HepG2 (cell line): ENCODE results near the gene CCN6. TPM values are rescaled to one million over a fixed set of nuclear protein-coding genes. Genes with fewer than 3 reads are reported as not detected.

ENCODE experiments used
- CEBPZ ChIP-seq: IDR thresholded peaks from 2 replicates; pipeline ENCODE4 v1.6.1; 2012; ENCODE audit warnings: low read length, improper control_type of control experiment
- CREB1 ChIP-seq, 2 experiments: fragments of 450-650 bp in 1 of 2; IDR thresholded peaks; 2 replicates each; pipeline ENCODE4 v1.6.1; 2016 to 2017; ENCODE audit warnings: control low read depth in 1 of 2, mild to moderate bottlenecking in 1 of 2, missing compliant biosample characterization in 1 of 2, missing genetic modification characterization in 1 of 2
- CREBL2 ChIP-seq: sonication (generic); formaldehyde crosslinking; IDR thresholded peaks from 2 replicates; pipeline ENCODE4 v1.8.1; 2023; ENCODE audit warnings: missing genetic modification reagents, mild to moderate bottlenecking, borderline replicate concordance
- DDIT3 ChIP-seq: sonication (generic); formaldehyde crosslinking; IDR thresholded peaks from 2 replicates; pipeline ENCODE4 v1.4.0; 2020; ENCODE audit warnings: mild to moderate bottlenecking, missing genetic modification reagents
- FOXA3 ChIP-seq: IDR thresholded peaks from 2 replicates; pipeline ENCODE4 v1.6.1; 2016; ENCODE audit warnings: missing genetic modification reagents, missing compliant biosample characterization
- FOXO1 ChIP-seq: sonication (generic); formaldehyde crosslinking; IDR thresholded peaks from 2 replicates; pipeline ENCODE4 v1.4.0; 2020; ENCODE audit warnings: missing genetic modification reagents
- FOXP1 ChIP-seq, 2 experiments: fragments of 450-650 bp in 1 of 2; IDR thresholded peaks; 2 replicates each; pipeline ENCODE4 v1.6.1; 2017 to 2018; ENCODE audit warnings: antibody characterized with exemption in 1 of 2
- HOMEZ ChIP-seq: IDR thresholded peaks from 2 replicates; pipeline ENCODE4 v1.6.1; 2016; ENCODE audit warnings: low read depth
- NCOA2 ChIP-seq: sonication (generic); formaldehyde crosslinking; IDR thresholded peaks from 2 replicates; pipeline ENCODE4 v1.8.0; 2022; ENCODE audit warnings: inconsistent platforms
- POLR2AphosphoS5 ChIP-seq: IDR thresholded peaks from 2 replicates; pipeline ENCODE4 v1.6.1; 2012; ENCODE audit warnings: low read depth, low read length
- SIX4 ChIP-seq: sonication (generic); formaldehyde crosslinking; IDR thresholded peaks from 2 replicates; pipeline ENCODE4 v1.4.0; 2020; ENCODE audit warnings: missing genetic modification reagents
- YY1 ChIP-seq: IDR thresholded peaks from 2 replicates; pipeline ENCODE4 v1.6.1; 2011; ENCODE audit warnings: low read length, low read depth, moderate library complexity, mild to moderate bottlenecking; ENCODE audit not compliant: insufficient read depth, insufficient replicate concordance
- ZBTB7B ChIP-seq: sonication (generic); formaldehyde crosslinking; IDR thresholded peaks from 2 replicates; pipeline ENCODE4 v1.4.0; 2020; ENCODE audit warnings: missing genetic modification reagents
- ZNF263 ChIP-seq: sonication (generic); formaldehyde crosslinking; IDR thresholded peaks from 2 replicates; pipeline ENCODE4 v1.4.0; 2020; ENCODE audit warnings: missing genetic modification reagents
- ZNF383 ChIP-seq: sonication (generic); formaldehyde crosslinking; IDR thresholded peaks from 2 replicates; pipeline ENCODE4 v1.4.0; 2020; ENCODE audit warnings: missing genetic modification reagents, mild to moderate bottlenecking, borderline replicate concordance
- ZNF576 ChIP-seq: sonication (generic); formaldehyde crosslinking; IDR thresholded peaks from 2 replicates; pipeline ENCODE4 v1.4.0; 2020; ENCODE audit warnings: mild to moderate bottlenecking, missing genetic modification reagents
- ZNF703 ChIP-seq: sonication (generic); formaldehyde crosslinking; IDR thresholded peaks from 2 replicates; pipeline ENCODE4 v1.5.1; 2020; ENCODE audit warnings: missing genetic modification reagents, mild to moderate bottlenecking, moderate library complexity, borderline replicate concordance
- polyA plus RNA-seq, 8 experiments: library from polyadenylated mRNA; depleted of rRNA in 3 of 8; stranded (reverse) in 7 of 8; unstranded in 1 of 8; fragments of >200 nt; fragmentation: Illumina TruSeq in 4 of 8; extraction: Trizol in 4 of 8; gene quantifications; 2 replicates each; pipeline versions ENCODE4 v1.2.1 to v1.2.3, GENCODE V29; 2011 to 2016; ENCODE audit warnings: low read depth in 4 of 8, missing spikeins in 1 of 8, mixed read lengths in 1 of 8; ENCODE audit not compliant: insufficient read depth in 1 of 8
- total RNA-seq, 5 experiments: library from RNA; depleted of rRNA; stranded (reverse); fragments of >200 nt; fragmentation: Illumina TruSeq; extraction: Trizol; gene quantifications; 2 replicates each; pipeline ENCODE4 v1.2.3, GENCODE V29; 2016; ENCODE audit warnings: low read depth in 1 of 5

CCN6 gene
- total and polyA plus RNA-seq, 2 of the 13 experiments (the other 11 are each of a cell fraction or from before 2014, with no cell fraction given), result not detected

- TF ChIP-seq SIX4 (CRISPR knock-in tag) (0 out of 2 replicates have a peak, but pooled peaks have one; percentile 3), ZNF703 (no peak), CEBPZ (no peak), FOXP1 (IDR thresholded peaks at IDR 0.05) (no peak), FOXP1 (CRISPR knock-in tag; IDR thresholded peaks at IDR 0.05) (0 out of 2 replicates have a peak, but pooled peaks have one; percentile 30), DDIT3 (CRISPR knock-in tag) (no peak), FOXA3 (CRISPR knock-in tag) (peak; percentile 22; the same call in 1 of the 2 replicates), HOMEZ (CRISPR knock-in tag) (peak; percentile 86; the same call in 1 of the 2 replicates), ZNF383 (CRISPR knock-in tag) (no peak), CREBL2 (CRISPR knock-in tag) (no peak), ZNF576 (CRISPR knock-in tag) (no peak), POLR2AphosphoS5 (no peak), ZBTB7B (CRISPR knock-in tag) (peak; percentile 94), YY1 (peak; percentile 83), FOXO1 (CRISPR knock-in tag) (peak; percentile 27; the same call in 1 of the 2 replicates), NCOA2 (no peak), CREB1 (IDR thresholded peaks at IDR 0.05) (0 out of 2 replicates have a peak, but pooled peaks have one; percentile 17), CREB1 (CRISPR knock-in tag; IDR thresholded peaks at IDR 0.05) (peak; percentile 51), ZNF263 (CRISPR knock-in tag) (no peak)
Observed at GRCh38 chr6:112043032-112044007, 10.6 kb upstream of the CCN6 start (continued).
